Stimulated activated CD8-positive, alpha-beta memory T cell treated with anti-CD3 and anti-CD28 coated beads, Interleukin-7, amount 100 ng/mL, for 4 hours (primary cell): ENCODE results near the gene CEBPB.
"Not testable (repeated sequence)": the region's sequence is repeated elsewhere in the genome, so short reads cannot be mapped to it uniquely, and the experiment has no call there.

ENCODE experiments used
- DNase-seq, 2 donors: peaks; one replicate each; pipeline ENCODE4 v3.0.0-alpha.2; 2020; ENCODE audit warnings: low read depth in 2 of 2

CEBPB gene

DNA sequence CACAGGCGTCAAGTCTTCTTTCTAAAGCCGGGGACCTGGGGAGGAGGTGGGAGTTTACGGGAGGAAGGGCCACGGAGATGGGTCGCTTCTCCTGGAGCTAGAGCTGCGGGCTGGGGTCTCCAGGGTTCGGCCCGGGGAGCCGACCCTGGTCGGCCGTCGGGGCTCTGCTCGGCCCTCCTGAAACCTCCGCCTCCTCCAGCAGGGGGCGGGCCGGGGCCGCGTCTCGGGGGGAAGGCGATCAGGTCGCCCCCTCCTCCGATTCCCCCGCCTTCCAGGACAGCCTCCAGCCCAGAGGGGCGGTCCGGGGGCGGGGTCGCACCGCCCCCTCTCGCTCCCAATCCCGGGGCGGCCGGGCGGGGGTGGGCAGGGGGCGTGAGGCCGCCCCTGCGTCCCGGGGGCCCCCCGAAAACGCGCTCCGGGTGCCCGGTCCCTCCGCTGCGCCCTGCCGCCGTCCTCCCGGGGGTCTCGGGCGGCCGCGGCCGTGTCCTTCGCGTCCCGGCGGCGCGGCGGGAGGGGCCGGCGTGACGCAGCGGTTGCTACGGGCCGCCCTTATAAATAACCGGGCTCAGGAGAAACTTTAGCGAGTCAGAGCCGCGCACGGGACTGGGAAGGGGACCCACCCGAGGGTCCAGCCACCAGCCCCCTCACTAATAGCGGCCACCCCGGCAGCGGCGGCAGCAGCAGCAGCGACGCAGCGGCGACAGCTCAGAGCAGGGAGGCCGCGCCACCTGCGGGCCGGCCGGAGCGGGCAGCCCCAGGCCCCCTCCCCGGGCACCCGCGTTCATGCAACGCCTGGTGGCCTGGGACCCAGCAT is at the start of gene CEBPB:
CEBPB (plus strand) TSS at position 580 of the 814 bp plus-strand sequence; CDS start at position 784, 204 bp downstream.
- DNase-seq, result peak; percentile 60 to 80

- no peak for DNase-seq
Observed at GRCh38 chr20:50141018-50141675, 49.5 kb upstream of the CEBPB start.

DNA sequence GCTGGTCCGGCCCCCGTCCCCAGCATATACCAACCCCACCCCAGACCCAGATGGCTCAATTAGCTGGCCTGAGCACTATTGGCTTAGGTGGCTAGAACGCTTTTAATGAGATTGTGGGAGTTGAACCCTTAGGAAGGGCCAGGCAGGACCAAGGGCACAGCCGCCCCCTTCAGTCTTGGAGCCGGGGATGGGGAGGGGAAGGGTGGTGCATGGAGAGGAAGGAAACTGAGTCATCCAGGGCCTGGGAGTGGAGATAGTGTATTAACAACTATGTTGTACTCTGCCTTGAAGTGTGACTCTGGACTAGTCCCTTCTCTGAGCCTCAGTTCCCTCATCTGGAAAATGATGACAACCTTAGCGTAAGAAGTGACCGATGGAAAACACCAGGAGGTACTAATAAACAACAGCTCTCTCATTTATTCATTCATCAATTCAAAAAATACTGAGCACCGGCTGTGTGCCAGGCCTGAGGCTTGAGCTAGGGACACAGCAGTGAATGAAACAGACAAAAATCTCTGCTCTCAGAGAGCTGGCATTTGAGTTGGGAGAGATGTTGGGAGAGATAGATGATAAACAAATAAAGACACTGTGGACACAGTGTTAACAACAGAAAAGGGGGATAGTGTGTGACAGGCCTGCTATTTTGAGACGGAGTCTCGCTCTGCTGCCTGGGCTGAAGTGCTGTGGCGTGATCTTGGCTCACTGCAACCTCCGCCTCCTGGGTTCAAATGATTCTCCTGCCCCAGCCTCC is 48.6 kb upstream of the CEBPB start:
- no peak for DNase-seq

- DNase-seq, result no peak
Observed at GRCh38 chr20:50142812-50143211, 47.8 kb upstream of the CEBPB start.

DNA sequence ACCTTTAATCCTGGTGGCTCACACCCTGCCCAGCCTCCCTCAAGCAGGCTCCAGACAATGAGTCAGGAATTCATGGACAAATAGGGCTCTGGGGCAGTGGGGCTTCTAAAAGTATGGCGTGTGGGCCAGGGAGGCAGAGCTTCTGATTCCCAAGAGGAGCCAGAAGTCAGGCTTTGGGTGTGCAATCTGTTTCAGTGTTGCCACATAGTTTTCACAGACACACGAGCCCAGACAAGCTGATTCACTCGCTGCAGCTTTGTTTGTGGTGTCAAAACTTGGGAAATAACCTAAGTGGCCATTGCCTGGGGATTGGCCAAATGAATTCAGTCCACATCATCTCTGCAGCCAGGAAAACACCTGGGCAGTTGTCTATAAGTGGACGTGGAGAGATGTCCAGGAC is 46.3 kb upstream of the CEBPB start:
- no peak for DNase-seq

DNA sequence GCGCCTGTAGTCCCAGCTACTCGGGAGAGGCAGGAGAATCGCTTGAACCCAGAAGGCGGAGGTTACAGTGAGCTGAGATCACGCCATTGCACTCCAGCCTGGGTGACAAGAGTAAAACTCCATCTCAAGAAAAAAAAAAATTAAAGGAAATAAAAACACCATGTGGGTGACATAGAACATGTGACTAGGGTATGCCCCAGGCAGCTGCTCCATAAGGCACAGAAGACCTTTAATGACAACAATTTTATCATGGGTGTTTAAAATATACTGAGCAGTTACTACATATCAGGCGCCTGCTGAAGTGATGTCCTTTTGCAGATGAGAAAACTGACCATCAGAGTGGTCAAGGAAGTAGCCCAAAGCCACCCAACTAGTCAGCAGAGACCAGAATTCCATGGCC is 45.1 kb upstream of the CEBPB start:
- no peak for DNase-seq

DNA sequence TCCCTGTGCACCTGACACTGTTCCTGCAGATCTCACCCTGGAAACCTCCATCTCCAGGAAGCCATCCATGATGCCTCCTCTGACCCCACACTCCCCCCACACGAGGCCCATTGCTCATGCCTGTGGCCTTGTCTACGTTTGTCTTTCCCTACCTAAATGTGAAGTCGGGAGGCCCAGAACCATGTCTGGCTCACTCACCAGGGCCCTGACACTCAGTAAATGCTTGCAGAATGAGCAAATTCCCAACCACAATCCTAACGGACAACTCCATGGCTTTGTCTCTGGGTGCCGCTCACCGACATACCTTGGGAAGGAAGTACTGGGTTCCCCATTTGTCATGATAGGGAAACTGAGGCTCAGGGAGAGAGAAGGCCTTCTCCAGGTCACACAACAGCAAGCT is 44.4 kb upstream of the CEBPB start:
- DNase-seq, result no peak

- peak; percentile 75 to 77 for DNase-seq
Observed at GRCh38 chr20:50146732-50147662, 43.6 kb upstream of the CEBPB start.

GRCh38 chr20:50149481-50150254 is 41.0 kb upstream of the CEBPB start:
- no peak for DNase-seq

DNA sequence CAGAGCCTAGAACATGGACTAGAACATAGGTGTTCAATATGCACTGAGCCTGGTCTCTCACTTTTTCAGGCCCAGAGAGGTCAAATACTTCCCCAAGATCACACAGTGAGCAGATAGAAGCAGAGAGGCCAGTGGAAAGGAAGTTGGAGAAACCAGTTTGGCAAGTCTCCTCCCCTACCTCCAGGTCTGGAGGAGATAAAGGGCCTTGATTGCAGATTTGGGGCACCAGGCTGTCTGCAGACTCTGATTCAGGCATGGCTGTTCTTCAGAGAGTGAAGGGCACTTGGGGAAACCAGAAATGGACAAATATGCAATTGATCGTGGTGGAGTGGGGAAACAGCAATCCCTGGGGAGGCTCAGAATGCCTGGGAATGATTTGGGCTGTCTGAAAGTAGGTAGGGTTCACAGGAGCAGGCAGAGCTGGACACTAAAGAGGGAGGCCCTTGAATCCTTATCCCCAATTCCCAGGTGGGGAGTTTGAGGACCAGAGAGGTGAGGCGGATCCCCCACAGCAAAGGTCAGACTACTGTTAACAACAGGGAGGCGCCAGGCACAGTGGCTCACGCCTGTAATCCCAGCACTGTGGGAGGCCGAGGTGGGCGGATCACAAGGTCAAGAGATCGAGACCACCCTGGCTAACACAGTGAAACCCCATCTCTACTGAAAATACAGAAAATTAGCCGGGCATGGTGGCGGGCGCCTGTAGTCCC is 39.4 kb upstream of the CEBPB start:
- DNase-seq, result no peak

DNA sequence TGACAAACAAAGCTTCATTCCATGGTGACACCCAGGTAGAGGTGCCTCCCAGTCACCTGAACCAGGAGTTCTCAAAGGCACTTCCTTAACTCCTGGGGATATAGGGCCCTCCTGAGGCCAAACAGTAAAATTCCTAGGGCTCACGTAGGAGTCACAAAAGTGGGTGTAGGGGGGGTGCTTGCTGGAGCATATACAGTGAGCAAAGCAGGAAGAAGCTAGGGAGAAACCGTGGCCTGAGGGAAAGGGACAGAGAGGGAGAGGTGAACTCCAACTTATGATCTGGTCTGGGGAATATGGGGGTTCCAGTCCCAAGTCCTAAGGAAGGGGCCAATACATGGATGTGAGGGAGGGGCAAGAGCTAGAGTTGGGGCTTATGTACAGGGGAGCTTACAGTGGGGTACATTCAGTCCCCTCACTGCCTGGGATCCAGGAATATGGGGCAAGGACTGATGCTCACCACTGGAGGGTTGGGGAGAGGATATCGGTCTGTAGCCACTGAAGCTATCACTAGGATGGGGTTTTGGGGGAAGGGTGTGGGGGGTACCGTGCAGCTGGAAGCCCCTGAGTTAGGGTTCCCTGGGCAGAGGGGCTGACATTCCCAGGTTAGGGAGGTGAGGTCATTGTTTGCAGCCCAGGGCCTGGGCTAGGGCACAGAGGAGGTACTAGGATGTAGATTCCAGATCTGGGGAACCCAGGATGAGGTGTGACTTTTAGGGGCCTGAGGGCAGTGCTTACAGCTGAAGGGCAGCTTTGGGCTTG is 38.1 kb upstream of the CEBPB start:
- DNase-seq, result no peak

- DNase-seq, result no peak
Observed at GRCh38 chr20:50153153-50153499, 37.5 kb upstream of the CEBPB start.

DNA sequence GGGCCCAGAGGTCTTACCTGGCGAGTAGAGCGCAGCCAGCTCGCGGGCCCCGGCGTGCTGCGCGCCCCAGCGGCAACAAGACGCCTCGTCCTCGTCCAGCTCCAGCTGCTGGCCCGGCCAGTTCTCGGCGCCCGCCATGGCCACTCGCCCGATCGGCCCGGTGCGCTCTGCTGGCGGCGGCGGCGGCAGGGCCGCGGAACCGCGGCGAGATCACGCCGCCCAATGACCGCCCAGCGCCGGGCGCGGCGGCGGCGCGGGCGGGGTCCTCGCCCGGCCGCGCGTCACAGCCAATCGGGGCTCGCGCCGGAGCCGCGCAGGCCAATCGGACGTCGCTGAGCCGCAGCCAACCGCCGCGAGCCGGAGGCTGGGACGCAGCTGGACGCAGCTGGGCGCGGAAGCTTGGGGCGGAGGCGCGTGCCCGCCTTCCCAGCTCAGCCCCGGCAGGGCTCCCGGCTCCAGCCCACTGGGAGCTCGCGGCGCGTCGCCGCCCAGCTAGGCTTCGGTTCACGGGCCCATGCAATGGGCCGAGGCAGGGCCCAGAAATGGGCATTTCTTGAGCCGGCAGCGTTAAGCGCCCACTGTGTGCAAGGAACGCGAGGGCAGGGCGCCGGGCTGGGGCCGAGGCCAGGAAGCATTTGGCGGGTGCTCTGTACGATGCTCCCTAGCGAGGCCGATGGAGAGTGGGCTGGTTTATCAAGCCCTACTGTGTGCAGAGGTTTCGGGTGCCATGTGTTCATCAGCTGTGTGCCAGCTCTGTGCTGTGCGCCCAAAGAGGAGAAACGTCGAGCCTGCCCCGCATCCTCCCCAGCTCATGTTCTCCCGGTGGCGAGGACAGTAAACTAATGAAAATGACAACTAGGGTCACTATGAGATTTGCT is 36.9 kb upstream of the CEBPB start, which contains the start of gene PEDS1:
PEDS1 (minus strand) TSS at position 224 of the 878 bp plus-strand sequence; CDS start at position 138, 86 bp downstream.
- peak; percentile 40 to 78 for DNase-seq

DNA sequence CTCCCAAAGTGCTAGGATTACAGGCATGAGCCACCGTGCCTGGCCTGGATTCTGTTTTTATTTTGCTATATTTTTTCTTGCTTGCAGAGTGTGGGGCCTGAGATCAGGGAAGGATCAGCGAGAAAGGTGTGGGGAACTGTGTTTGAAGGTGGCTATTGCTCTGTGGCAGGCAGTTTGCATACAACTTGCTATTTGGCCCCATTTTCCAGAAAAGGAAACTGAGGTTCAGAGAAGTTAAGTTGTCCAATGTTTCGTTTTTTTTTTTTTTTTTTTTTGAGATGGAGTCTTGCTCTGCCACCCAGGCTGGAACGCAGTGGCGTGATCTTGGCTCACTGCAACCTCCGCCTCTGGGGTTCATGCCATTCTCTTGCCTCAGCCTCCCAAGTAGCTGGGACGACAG is 29.1 kb upstream of the CEBPB start:
- not testable (repeated sequence) for DNase-seq

GRCh38 chr20:50163570-50164317 is 26.9 kb upstream of the CEBPB start:
- no peak for DNase-seq

- peak; percentile 83 to 84 for DNase-seq
Observed at GRCh38 chr20:50165684-50166554, 24.7 kb upstream of the CEBPB start.
